GM18498 (cell line): ENCODE results near the gene BANP.
"Not testable (repeated sequence)": the region's sequence is repeated elsewhere in the genome, so short reads cannot be mapped to it uniquely, and the experiment has no call there.

Experiments used
- ATAC-seq: cut with Tn5 transposase; IDR thresholded peaks from one replicate; pipeline ENCODE4 v1.9.1; 2021; ENCODE audit warnings: mild to moderate bottlenecking, moderate library complexity; ENCODE audit not compliant: unreplicated experiment

BANP gene

GRCh38 chr16:88118376-88118775, 167.1 kb downstream of the BANP start:
- ATAC-seq, result no peak

DNA sequence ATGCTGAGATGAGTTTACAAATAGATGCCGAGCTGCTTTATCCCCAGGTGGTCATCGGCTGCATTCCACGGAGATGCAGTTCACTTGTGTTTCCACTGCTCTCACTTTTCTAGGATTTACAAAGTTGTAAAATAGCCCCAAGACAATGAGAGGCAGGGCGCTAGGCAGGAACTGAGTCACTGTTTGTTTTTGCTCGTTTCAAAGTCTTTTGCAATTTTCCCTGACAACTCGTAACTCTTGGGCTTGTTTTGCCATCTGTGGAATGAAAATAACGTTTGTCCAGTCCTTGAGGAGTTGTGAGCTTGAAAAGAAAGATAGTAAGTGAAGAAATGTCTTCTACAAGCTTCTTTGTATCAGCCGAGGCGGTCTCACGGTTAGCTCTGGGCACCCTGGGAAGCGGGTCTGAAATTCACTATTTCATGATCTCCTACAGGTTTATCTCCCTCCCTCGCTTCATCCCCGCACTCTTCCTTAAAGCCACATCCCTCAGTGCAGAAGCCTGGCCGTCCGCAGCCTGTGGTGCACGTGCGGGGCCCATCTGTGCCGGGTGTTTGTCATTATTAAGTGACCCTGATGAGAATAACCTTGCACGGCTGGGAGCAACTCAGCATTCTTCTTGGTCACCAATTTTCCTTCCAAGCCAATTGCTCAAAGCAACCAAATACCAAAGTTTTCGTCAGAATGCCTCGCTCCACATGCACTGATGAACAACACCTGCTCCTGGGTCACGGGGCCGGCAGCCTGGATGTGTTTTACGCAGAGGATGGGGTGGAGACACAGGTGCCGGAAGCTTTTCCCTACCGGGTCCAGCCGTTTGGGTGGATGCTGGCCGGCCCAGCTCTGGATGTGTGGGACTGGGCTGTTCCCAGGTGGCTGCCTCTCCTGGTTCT, 167.9 kb downstream of the BANP start:
- not testable (repeated sequence) for ATAC-seq

DNA sequence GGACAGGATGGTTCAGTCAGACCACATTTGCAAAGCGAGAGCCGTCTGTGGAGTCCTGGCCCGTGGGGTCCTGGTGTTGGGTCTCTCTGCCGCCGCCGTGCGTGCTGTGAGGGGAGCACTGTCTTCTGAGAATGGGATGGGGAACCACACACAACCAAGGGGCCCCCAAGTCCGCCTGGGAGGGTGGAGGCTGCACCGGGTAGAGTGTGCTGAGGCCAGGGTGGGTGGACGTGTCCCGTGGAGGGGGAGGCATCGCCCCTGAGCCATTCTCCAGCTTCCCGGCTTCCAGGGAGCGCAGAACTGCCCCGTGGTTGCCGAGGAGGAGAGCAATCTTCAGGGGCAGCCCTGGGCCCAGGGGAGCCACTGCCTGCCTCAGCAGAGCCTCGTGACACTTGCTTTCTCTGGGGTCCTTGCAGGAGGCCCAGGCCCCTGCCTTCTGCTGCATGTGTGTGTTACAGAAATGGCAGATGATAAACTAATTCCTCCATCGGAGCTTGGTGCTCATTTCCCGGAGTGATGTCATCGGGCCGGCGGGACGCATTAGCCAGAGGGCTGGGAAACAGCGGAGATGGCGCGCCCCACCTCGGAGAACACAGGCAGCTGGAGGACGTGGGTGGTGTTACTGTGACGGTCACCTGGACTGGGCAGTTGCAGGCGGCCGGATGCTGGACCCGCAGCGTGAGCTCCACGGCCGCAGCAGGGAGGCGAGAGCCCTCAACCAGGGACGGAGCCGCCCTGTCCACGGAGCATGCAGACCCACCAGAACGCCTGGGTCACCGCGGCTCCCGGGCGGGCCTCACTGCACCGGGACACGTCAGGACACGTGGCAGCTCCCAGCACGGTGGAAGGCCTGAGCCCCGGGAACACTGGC, 168.9 kb downstream of the BANP start:
- not testable (repeated sequence) for ATAC-seq

- ATAC-seq, result no peak
These were observed 169.6 kb downstream of the BANP start for GRCh38 chr16:88120812-88121211.

DNA sequence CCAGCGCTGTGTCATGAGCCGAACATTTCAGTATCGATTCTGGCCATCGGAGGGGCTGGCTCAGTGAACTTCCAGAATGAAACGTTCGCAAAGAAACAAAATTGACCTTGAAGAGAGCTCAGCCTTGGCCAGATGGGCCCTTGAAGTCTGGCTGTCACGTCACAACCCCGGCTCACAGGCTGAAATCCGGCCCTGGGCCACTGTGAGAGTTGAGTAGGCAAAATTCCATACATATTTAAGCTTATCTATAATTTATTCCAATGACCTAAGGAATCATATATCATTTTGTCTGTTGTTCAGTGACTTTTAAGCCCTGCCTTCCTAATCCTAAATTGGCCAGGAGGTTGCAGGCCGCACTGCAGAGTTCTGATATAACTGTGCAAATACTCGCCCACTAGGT, 170.2 kb downstream of the BANP start:
- not testable (repeated sequence) for ATAC-seq

DNA sequence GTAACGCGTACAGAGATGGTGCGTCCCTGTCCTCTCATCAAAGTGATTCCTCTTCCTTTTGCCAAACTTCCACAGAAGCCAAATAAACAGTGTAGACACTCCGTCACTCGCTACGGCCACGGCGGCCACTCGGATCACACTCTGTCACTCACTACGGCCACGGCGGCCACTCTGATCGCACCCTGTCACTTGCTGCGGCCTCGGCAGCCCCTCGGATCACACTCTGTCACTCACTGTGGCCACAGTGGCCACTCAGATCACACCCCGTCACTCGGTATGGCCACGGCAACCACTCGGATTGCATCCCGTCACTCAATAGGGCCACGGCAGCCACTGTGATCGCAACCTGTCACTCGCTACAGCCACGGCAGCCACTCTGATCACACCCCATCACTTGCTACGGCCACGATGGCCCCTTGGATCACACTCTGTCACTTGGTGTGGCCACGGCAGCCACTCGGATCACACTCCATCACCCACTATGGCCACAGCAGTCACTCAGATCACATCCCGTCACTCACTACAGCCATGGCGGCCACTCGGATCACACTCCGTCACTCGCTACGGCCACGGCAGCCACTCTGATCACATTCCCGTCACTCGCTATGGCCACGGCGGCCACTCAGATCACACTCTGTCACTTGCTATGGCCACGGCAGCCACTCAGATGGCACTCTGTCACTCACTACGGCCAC, 170.8 kb downstream of the BANP start:
- no peak for ATAC-seq
